GM21825 (cell line): Measurements from ENCODE around the gene MTF1.
"Not testable (repeated sequence)": the region's sequence is repeated elsewhere in the genome, so short reads cannot be mapped to it uniquely, and the experiment has no call there.

Experiments
- ATAC-seq: cut with Tn5 transposase; IDR thresholded peaks from one replicate; pipeline ENCODE4 v1.9.1; 2021; ENCODE audit warnings: mild to moderate bottlenecking, moderate library complexity; ENCODE audit not compliant: unreplicated experiment

Gene MTF1

GRCh38 chr1:37794372-37795339 is 64.7 kb downstream of the MTF1 start:
- peak; percentile 26 for ATAC-seq

GRCh38 chr1:37793773-37794371 is 65.5 kb downstream of the MTF1 start, which contains the start of gene MANEAL:
Gene MANEAL (plus strand): TSS chr1:37793847. CDS start chr1:37794183, 336 bp downstream.
- ATAC-seq = peak; percentile 61

- no peak for ATAC-seq
These were observed 66.3 kb downstream of the MTF1 start for GRCh38 chr1:37792943-37793686.

GRCh38 chr1:37782491-37782890 is 76.9 kb downstream of the MTF1 start:
- ATAC-seq = no peak

- no peak for ATAC-seq
These were observed 80.7 kb downstream of the MTF1 start for GRCh38 chr1:37778654-37779053.

- ATAC-seq = no peak
These were observed 82.4 kb downstream of the MTF1 start for GRCh38 chr1:37776946-37777516.

GRCh38 chr1:37771440-37771839 is 88.0 kb downstream of the MTF1 start:
- ATAC-seq = not testable (repeated sequence)

GRCh38 chr1:37767488-37767887 is 91.9 kb downstream of the MTF1 start:
- ATAC-seq = no peak

GRCh38 chr1:37765916-37766664 is 93.3 kb downstream of the MTF1 start:
- ATAC-seq = no peak

- no peak for ATAC-seq
These were observed 94.4 kb downstream of the MTF1 start, which contains the start of gene EPHA10 for GRCh38 chr1:37764888-37765441. Gene EPHA10 (minus strand): TSS chr1:37765120. CDS start chr1:37765066, 54 bp downstream.

GRCh38 chr1:37764414-37764825 is 95.0 kb downstream of the MTF1 start:
- ATAC-seq = no peak

GRCh38 chr1:37763791-37764413 is 95.5 kb downstream of the MTF1 start:
- ATAC-seq = no peak

- no peak for ATAC-seq
These were observed 96.9 kb downstream of the MTF1 start for GRCh38 chr1:37762516-37762915.

GRCh38 chr1:37761416-37762095 is 97.8 kb downstream of the MTF1 start:
- no peak for ATAC-seq
